ENCODE data around the gene FOXQ1.
"Not testable (repeated sequence)": the region's sequence is repeated elsewhere in the genome, so short reads cannot be mapped to it uniquely, and the experiment has no call there.

The FOXQ1 gene

DNA sequence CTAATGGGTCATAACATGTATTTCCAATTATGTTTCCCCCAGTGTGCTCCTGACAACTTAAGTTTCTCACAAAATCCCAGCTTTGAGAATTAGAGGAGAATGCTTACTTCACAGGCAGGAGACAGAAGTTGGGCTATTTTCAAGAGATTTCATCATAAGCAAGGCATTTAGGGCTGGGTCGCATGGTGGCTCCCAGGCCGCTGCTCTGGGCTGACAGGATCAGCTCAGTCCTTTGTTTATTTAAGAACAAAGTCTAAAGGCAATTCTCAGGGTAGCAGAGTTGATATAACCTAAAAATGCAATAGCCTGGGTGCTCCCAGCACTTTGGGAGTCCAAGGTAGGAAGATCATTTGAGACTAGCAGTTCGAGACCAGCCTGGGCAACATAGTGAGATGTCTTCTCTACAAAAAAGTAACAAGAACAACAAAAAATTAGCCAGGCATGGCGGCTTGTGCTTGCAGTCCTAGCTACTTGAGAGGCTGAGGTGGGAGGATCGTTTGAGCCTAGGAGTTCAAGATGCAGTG lies 10.9 kb downstream of the FOXQ1 start:
- no peak for DNase-seq (ENCODE audit: low read depth in 2 of 2)

DNA sequence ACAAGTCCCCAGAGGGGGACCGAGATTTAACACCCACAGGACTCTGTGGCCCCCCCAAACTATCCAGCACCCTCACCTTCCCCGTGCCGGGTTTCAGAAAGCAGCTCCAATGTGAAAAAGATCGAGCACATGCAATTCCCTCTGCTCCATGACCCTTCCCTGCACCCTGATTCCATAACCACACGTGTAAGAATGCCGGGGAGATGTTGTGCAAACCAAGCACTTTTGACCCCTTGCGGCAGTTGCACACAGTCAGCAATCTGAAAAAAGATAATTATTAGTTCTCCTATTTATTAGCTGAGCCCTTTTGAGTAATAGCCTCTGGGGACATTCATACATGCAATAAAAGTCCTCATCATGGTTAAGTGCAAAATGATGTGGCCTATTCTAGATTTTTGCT lies 13.0 kb downstream of the FOXQ1 start:
- no peak for DNase-seq (ENCODE audit: low read depth in 2 of 2)

DNA sequence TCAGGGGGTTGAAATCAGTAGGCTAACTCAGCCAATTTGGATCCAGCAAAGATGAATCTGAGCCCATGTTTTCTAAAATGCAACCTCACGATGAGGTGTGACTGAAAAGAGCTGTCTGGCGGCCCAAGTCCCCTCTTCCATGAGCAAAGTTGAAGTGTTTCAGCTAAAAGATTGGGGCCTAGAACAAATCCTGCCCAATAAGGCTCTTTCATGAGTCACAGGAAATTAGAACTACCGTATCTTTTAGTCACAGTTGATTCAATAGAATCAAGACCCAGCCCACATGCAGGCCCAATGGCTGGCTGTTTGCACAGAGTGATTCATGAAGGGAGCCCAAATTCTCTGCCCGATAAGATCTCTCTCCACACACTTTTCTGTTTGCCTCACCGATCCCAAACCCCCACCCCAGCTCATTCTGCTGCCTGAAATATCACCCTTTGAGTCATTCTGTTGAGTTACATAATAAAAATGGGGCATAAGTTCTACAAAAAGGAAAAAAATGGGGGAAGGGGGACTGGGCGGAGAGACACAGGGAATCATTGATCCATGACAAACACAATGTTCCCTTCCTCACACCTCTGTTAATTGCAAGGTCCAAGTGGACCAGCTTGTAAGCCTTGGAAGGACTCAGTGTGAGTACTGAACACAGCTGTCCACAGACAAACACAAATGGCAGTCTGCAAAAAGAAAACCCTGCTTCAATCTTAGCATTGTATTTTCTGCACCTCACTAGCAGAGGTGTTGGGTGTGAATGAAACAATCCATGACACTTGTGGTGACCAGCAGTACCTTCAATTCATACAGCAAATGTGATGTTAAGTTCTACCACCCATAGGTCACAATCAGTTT lies 13.8 kb downstream of the FOXQ1 start:
- no peak for DNase-seq (ENCODE audit: low read depth in 2 of 2)

DNA sequence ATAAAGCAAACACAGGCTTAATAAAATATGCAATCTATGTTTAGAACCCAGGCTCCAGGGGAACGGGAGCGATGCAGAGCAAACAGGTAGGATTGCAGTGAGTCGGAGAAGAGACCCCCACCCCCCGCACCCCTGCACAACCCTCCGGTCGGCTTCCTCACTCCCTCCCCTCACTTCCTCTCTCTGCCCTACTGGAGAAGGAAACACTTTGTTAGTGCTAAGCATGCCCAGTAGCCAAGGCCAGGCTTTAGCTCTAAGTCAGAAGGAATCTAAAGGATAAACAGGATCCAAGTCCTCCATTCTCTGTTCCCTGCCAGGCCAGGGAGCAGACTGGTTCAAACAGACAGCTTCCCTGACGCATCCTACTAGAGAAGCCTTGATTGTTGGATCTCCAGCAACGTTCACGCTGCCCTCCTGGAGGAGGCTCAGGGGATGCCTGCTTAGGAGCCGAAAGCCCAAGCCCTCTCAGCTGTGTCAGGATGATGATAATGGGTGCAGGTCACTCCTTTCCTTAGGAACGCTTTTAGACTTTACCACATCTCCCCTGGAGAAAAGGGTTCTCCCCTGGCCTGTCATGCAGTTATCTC lies 14.7 kb downstream of the FOXQ1 start:
- no peak for DNase-seq (ENCODE audit: low read depth in 2 of 2)

DNA sequence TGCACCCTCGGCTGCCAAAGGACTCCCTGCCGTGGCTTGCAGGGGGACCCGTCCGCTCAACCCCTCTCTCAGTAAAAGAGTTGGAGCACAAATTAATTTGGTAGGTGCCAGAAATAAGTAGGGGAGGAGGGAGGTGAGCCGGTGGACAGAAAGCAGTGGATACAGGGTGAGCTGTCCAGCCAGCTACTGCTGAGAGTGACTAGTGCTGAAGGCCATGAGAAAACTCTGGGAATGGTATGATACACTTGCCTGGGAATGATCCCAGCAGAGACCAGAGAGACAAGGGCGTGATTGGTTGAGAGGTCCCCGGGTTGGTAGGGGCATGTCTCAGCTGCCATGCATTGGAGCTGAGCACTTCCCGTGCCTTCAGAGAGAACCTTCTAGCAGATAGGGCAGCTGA lies 15.7 kb downstream of the FOXQ1 start:
- DNase-seq (ENCODE audit: low read depth in 2 of 2) = no peak

DNA sequence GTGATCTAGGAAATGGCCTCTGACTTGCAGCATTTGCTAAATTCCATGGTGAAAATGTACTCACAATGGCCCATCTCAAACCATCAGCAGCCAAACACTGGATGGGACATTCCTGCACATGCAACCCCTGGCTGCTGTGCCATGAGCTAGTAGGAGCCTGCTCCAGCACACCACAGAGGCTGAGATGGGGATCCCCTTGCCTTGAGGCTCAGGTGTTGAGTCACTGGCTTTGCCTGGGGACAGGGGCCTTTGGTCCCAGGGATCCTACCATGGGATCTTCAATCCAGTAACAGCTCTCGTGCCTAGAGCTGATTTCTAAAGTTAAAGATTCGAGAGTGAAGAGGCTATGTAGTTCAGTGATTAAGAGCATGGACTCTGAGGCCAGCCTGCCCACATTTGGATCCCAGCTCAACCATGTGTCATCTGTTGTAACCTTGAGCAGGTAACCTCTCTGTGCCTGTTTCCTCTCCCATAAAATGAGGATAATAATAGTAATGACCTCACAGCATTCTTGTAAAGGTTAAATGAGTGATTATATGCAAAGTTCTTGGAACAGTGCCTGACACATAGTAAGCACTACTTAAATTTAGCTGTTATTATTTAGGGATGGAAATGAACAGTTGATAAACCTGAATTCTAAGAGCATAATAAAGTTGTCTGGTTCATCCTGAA lies 16.4 kb downstream of the FOXQ1 start:
- DNase-seq (ENCODE audit: low read depth in 2 of 2) = no peak

DNA sequence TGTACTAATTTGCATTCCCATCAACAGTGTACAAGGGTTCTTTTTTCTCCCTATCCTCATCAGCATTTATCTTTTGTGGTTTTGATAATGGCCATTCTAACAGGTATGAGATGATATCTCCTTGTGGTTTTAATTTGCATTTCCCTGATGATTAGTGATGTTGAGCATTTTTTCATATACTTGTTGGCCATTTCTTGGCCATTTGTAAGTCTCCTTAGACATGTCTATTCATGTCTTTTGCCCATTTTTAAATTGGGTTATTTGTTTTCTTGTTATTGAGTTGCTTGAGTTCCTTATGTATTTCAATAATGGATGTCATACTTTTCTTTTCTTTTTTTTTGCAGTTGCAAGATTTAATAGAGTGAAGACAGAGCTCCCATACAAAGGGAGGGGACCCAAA lies 17.8 kb downstream of the FOXQ1 start:
- no peak for DNase-seq (ENCODE audit: low read depth in 2 of 2)

DNA sequence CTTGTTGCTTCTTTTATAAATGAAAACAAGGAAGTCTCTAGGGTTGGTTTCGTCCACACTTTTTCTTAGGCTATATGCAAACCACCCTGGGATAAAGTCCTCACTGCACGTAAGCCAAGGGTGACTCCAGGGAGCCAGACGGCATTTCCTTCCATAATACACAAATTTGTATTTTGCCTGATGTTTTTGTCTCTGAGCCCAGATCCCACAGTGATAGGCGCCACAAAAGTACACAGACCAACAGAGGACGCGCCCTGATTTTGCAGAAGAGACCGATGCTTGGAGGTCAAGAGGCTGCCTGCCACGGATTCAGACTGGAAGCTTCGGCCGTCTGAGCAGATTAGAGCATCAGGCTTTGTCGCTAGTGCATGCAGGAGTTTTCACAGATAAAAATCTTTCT lies 22.8 kb downstream of the FOXQ1 start:
- no peak for DNase-seq (ENCODE audit: low read depth in 2 of 2)

DNA sequence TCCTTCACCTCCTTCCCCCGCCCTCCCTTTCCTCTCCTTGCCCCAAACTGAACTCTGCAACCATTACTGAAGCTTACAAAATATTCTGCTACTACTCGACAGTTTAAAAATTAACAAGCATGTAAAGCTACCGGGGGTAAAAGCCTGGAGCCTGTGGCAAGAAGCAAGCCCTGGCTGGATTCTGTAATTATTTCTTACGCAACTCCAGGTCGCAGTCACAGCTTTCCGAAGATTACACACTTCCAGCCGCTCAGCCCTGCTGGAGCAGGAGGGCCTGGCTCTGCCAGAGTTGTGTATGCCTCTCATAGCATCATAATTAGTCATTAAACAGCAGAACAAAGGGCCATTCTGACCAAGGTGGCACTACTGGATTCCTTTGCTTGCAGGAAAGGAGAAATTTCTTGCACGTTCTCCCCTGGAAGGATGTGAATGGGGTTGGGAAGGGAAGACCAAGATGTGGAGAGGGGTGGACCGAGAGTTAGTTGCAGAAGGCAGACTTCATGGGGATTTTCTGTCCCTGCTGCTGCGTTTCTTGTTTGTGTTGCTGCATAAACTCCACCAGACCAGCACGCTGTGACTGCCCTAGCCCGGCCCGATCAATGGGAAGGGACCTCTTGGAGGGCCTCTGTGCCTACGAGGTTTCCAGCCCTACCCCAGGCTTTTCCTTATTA lies 23.6 kb downstream of the FOXQ1 start:
- DNase-seq (ENCODE audit: low read depth in 2 of 2) = no peak

DNA sequence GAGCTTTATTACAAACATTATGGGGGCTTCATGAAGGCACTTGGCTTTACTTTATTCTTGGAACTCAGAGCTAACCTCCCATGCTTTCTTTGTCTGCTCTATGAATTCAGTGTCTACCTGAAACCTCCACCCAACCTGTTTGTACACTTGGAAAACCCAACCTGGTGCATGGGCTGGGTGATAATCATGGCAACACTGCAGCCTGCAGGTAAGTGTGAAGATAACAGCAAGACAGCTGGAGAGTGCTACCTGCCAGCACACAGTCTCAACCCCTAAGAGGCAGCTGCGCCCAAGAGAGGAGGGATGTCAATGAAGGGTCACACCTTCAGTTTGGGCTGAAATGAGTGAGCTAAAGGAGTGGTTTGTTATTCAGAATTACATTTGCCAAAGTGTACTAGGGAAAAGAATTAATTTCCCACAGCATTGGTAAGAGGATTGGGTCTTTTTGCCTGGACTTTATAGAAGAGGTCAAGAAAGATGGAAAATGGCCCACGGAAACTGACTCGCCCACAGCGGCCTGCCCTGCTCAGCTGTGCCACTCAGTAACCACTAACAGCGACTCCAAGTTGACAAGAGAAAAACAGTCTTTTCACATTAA lies 24.4 kb downstream of the FOXQ1 start:
- DNase-seq (ENCODE audit: low read depth in 2 of 2) = no peak

DNA sequence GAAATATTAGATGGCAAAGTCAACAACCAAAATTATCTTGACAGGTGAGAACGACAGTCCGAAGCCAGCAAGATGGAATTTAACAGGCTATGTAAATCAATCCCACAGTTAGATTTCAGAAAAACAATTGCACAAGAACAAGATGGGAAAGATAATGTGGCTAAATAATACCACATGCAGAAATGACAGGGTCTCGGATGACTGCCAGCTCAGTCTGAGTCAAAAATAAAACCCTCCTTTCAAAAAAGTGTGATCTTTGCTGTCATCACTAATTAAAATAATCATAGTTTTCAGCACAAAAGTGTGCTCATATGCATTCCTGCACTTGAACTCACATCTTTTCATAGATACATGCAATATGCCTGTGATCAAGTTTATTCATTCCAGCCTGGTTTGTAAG lies 25.9 kb downstream of the FOXQ1 start:
- DNase-seq (ENCODE audit: low read depth in 2 of 2) = no peak

DNA sequence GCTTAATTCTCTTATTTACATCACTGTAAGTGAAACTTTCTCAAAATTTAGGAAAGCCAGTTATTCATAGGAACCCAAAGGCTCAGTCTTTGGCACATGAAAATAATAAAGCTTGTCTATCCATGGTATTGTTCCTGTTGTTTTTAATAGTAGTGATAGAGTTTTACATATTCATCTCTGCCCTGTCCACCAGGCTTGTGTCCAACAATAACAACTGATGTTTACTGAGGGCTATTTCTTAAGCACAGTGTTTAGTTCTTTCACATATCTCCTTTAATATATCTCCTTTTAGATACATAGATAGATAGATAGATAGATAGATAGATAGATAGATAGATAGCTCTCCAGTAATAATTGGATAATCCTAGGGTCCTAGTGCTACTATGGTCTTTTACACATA lies 34.2 kb downstream of the FOXQ1 start:
- no peak for DNase-seq (ENCODE audit: low read depth in 2 of 2)

DNA sequence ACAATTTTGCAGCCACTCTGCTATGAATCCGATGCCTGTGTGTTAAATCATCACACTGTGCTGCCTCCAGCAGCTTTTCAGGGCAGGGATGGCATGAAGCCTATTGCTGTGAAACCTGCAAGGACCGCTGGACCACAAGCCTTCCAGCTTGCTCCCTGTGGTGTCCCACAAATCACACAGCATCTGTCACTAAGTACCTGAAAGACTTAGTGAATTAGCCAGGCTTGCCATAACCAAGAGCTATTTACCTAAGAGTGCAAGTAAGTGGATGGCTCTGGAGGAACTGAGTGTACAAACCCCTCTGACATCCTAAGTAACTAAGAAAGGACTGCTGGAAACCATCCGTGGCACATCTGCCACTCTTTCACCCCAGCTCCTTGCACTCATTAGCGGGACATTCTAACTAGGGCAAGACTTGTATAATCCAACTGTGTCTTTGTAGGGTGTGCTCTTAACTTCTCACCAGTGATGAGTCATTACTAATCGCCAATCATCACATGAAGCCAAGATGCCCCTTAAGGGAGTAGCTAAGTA lies 34.7 kb downstream of the FOXQ1 start:
- DNase-seq (ENCODE audit: low read depth in 2 of 2) = no peak

DNA sequence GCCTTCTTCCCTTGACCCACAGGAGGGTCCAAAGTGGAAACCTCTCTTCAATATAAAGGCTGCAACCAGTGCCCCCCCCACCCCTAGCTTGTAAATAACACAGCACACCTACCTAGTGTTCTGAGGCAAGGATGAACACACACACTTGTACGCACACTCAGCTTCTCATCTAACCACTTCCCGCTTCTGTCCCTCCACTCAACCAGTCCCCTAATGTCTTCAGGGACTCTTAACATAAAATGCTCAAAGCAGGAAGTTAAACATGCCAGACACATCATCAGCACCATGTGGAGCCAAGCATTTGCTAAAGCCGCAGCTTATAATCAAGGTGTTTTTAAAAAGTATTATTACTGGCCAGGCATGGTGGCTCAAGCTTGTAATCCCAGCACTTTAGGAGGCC lies 35.3 kb downstream of the FOXQ1 start:
- no peak for DNase-seq (ENCODE audit: low read depth in 2 of 2)

DNA sequence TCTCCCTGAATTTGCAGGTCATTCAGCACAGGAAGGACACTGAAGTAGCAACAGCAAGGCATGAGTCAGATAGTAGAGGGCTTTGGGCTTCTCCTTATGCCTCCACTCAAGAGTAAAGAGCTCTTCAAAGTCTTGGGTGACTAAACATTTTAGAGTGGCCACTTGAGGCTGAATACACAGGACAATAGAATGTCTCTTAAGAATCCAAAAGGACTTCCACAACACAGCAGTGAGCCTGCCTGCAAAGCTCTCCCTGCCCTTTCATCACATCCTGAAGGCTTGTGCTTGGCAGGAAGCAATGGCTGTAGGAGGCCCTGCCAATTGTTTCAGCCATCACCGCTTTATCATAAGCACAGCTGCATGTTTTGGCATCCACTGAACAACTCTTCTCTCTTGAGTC lies 36.8 kb downstream of the FOXQ1 start:
- DNase-seq (ENCODE audit: low read depth in 2 of 2) = no peak

DNA sequence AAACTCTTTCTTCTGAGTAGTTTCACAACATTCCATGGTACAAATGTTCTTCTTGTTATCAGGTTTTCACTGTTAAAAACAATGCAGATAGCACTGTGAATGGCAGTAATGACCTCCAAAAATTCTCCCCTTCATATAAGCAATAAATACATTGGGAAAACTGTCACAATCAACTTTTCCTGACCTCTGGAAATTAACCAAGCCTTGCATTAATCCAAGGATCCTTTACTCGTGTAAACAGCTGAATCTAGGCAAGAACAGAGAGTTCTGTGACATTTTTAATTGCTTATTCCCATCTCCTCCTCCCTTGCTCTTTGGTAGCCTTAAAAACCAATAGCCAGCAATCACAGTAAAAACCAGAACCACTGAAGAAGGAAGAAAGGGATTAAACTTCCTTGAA lies 37.8 kb downstream of the FOXQ1 start:
- DNase-seq (ENCODE audit: low read depth in 2 of 2) = no peak

DNA sequence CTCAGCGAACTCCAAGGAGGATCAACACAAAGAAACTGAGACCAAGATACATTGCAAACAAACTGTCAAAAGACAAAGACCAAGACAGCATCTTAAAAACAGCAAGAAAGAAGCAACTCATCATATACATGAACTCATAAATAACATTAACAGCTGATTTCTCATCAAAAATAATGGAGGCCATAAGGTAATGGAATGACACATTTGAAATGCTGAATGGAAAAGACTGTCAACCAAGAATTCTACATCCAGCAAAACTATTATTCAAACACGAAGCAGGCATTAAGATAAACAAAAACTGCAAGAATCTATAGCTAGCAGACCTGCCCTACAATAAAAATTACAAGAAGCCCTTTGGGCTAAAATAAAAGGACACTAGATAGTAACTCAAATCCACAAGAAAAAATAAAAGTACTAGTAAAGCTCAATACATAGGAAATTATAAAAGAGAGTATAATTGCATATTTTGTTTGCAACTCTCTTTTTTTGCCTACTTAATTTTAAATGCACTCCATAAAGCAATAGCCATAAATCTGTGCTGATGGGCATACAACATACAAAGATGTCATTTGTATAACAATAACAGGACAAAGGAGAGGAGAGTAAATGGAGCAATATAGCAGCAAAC lies 39.6 kb downstream of the FOXQ1 start:
- no peak for DNase-seq (ENCODE audit: low read depth in 2 of 2)

DNA sequence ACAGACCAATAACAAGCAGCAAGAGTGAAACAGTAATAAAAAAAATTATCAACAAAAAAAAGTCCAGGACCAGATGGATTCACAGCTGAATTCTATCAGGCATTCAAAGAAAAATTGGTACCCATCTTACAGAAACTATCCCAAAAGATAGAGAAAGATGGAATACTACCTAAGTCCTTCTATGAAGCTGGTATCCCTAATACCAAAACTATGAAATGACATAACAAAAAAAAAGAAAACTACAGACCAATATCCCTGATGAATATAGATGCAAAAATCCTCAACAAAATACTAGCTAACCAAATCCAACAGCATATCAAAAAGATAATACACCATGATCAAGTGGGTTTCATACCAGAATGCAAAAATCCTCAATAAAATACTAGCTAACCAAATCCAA lies 43.2 kb downstream of the FOXQ1 start:
- not testable (repeated sequence) for DNase-seq (ENCODE audit: low read depth in 2 of 2)

DNA sequence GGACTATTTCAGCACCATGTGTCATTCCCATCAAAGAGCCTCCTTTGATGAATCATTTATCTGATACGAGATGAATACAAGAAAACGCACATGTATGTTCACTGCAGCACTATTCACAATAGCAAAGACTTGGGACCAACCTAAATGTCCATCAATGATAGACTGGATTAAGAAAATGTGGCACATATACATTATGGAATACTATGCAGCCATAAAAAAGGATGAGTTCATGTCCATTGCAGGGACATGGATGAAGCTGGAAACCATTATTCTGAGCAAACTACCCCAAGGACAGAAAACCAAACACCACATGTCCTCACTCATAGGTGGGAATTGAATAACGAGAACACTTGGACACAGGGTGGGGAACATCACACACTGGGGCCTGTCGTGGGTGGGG lies 49.8 kb downstream of the FOXQ1 start:
- DNase-seq (ENCODE audit: low read depth in 2 of 2) = not testable (repeated sequence)

DNA sequence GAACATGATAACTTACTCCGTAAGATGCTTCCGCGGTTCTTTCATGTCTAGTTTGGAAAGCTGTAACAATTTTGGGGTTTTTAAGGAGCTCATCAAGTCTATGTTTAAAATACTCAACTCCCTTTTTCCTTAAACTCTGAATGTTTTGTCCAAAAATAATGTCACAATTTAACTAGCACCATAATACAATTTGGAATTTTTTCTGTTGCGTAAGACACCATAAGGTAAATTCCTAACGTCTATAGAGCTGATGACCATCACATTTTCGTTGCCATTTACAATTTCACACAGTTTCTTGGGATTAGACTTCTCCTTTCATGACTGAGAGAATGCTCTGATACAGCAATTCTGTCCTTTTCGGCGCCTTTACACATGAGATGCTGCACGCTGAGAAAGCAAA lies 50.7 kb downstream of the FOXQ1 start:
- DNase-seq (ENCODE audit: low read depth in 2 of 2) = no peak

DNA sequence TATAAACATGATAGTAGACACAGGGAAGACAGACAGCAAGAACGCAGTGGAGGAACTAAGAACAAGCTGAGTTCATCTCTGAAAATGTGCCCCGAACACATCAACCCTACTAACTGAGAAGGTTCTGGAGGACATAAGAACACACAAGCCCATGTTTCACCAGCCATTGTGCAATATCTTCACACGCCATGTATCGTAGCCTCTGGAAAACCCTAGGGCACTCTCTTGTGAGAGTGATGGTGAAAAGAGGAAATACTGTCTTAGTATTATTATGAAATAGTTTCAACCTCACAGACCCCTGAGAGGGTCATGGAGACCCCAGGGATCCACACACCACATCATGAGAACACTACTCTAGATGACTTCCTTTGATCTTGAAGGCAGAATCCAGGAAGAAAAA lies 51.4 kb downstream of the FOXQ1 start:
- no peak for DNase-seq (ENCODE audit: low read depth in 2 of 2)
